ENCODE data around the gene TBK1. TPM values are rescaled to one million over a fixed set of nuclear protein-coding genes. Genes with fewer than 3 reads are reported as not detected.

TBK1 gene
- total and polyA plus RNA-seq, 9 of the 15 experiments (the other 6 are each of a cell fraction or from before 2014, with no cell fraction given): 20.4 to 42.0 (median 27.8) TPM

DNA sequence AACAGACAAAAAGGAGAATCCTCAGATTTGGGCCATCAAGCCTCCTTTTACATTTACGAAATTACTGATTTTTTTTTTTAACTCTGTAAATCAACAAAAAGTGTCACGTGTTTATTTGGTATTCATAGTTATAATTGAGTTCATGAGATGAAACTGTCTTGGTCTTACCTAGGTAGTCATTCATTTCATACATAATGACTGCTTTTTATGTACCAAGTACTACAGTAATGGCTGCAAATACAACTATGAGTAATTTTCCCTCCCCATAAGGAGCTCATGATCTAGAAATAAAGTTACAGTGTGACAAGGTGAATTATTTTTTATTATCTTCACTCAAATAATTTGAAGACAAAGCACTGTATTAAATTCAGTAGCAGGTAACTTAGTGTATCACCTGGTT lies 6.4 kb upstream of the TBK1 start (continued):
- TF ChIP-seq SMAD3 (CRISPR knock-in tag; conservative IDR thresholded peaks at IDR 0.05) (no peak), FOXO4 (CRISPR knock-in tag; IDR thresholded peaks at IDR 0.05) (no peak)

DNA sequence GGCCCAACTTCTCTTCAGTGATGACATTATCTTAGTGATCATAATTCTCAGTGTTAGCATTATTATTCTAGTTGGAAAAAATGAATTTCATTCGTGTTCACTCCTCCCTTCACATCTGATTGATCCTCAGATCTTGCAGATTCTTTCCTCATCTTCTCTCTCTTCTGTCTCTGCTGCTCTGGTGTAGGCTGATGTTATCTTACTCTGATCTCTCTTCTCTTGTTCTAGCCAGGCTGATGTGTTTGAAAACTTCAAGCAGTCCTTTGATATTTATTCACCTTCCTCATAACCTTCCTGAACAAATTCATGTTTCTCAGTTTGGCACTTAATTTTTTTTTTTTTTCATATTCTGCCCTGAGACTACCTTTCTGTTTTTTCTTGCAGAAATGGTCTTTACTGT lies 5.6 kb upstream of the TBK1 start:
- in situ Hi-C loops (cut with MboI) (loop anchor here (5.0 kb wide), 1 partner anchor 34 kb away; no protein-coding TSS in a partner anchor), intact Hi-C loops (cut with micrococcal nuclease) (no loop called here)
- Histone ChIP-seq H3K36me3 (ENCODE audit: control insufficient read depth, insufficient read depth, low read length) (peaks cover 90% of the 10 kb centered on the region), H3K4me1 (replicated peaks in 1 of 2; ENCODE audit: control insufficient read depth in 2 of 2, insufficient read depth in 2 of 2, low read length in 2 of 2) (peaks cover 0 to 8% of the 10 kb centered on the region in 2 experiments; a peak in 2 of 5 replicates), H3K79me2 (ENCODE audit: control insufficient read depth, insufficient read depth, low read length) (peaks cover 12% of the 10 kb centered on the region; the same call in 2 of the 3 replicates), H3K27ac (ENCODE audit: extremely low read depth, low read depth, low read length) (no peak overlapping the region), H3K4me2 (ENCODE audit: insufficient read depth, low read length) (no peak overlapping the region), H3K4me3 (no peak overlapping the region), H3K9me1 (ENCODE audit: control insufficient read depth, insufficient read depth, low read length) (no peaks in the 10 kb centered on the region), H4K20me1 (replicated peaks; ENCODE audit: control insufficient read depth, insufficient read depth, low read length) (no peaks in the 10 kb centered on the region), H2AFZ (ENCODE audit: low read depth, low read length) (no peak overlapping the region), H3K27me3 (ENCODE audit: control insufficient read depth in 2 of 2, insufficient read depth in 2 of 2, low read length in 2 of 2) (no peaks in the 10 kb centered on the region), H3K9me3 (replicated peaks; ENCODE audit: control insufficient read depth, insufficient read depth, low read depth, low read length) (no peaks in the 10 kb centered on the region), H3K9ac (ENCODE audit: insufficient read depth in 1 of 2, low read depth in 2 of 2, low read length in 2 of 2) (no peak overlapping the region)
- WGBS (ENCODE audit: insufficient coverage, low coverage, missing lambda C conversion rate): 18% methylated on average over 1 of the region's 1 CpG
- DNase-seq (ENCODE audit: extremely low read depth in 1 of 4, low spot score in 3 of 4) (no peak), ATAC-seq (no peak), FAIRE-seq (no peak)
- POLR2A ChIA-PET: no interaction called here
- TF ChIP-seq MTA2 (IDR thresholded peaks at IDR 0.05; ENCODE audit: low read depth) (no peak), ZFP1 (CRISPR knock-in tag; IDR thresholded peaks at IDR 0.05) (no peak), RNF2 (IDR thresholded peaks at IDR 0.05) (no peak), POLR3A (IDR thresholded peaks at IDR 0.05; ENCODE audit: borderline replicate concordance, extremely low read depth, insufficient read depth, insufficient read length) (no peak)
- TF ChIP-seq, protein P1, sequence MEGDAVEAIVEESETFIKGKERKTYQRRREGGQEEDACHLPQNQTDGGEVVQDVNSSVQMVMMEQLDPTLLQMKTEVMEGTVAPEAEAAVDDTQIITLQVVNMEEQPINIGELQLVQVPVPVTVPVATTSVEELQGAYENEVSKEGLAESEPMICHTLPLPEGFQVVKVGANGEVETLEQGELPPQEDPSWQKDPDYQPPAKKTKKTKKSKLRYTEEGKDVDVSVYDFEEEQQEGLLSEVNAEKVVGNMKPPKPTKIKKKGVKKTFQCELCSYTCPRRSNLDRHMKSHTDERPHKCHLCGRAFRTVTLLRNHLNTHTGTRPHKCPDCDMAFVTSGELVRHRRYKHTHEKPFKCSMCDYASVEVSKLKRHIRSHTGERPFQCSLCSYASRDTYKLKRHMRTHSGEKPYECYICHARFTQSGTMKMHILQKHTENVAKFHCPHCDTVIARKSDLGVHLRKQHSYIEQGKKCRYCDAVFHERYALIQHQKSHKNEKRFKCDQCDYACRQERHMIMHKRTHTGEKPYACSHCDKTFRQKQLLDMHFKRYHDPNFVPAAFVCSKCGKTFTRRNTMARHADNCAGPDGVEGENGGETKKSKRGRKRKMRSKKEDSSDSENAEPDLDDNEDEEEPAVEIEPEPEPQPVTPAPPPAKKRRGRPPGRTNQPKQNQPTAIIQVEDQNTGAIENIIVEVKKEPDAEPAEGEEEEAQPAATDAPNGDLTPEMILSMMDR (IDR thresholded peaks at IDR 0.05 in 2 of 3, conservative IDR thresholded peaks at IDR 0.05 in 1 of 3; ENCODE audit: insufficient read depth in 2 of 3, low read depth in 1 of 3, low read length in 3 of 3): no peak
- no TSS peak for BruUV-seq (replicated peaks)
- CTCF ChIA-PET (ENCODE audit: low intra/inter-chr PET ratio): no interaction called here
